HUES48 (cell line): ENCODE measurements around the gene GSTM5.
"Not testable (repeated sequence)": the region's sequence is repeated elsewhere in the genome, so short reads cannot be mapped to it uniquely, and the experiment has no call there.

Source experiments
- H3K27ac ChIP-seq: one replicate; pipeline ENCODE4 v1.7.0; 2013; ENCODE audit warnings: low read depth, low read length, inconsistent platforms
- H3K27me3 ChIP-seq: 2 replicates; pipeline ENCODE4 v1.6.1; 2013; ENCODE audit warnings: mild to moderate bottlenecking, low read length; ENCODE audit not compliant: control insufficient read depth, insufficient read depth
- H3K36me3 ChIP-seq: 2 replicates; pipeline ENCODE4 v1.6.1; 2013; ENCODE audit warnings: low read length; ENCODE audit not compliant: control insufficient read depth, insufficient read depth
- H3K4me1 ChIP-seq: 2 replicates; pipeline ENCODE4 v1.6.1; 2013; ENCODE audit warnings: mild to moderate bottlenecking, low read length; ENCODE audit not compliant: control insufficient read depth, insufficient read depth
- H3K4me3 ChIP-seq: 2 replicates; pipeline ENCODE4 v1.5.1; 2013; ENCODE audit warnings: mild to moderate bottlenecking, low read depth, low read length
- H3K9ac ChIP-seq: 2 replicates; pipeline ENCODE4 v1.6.1; 2013; ENCODE audit warnings: mild to moderate bottlenecking, low read depth, low read length, moderate library complexity
- H3K9me3 ChIP-seq: 2 replicates; pipeline ENCODE4 v1.6.1; 2013; ENCODE audit warnings: low read length; ENCODE audit not compliant: control insufficient read depth, insufficient read depth

The GSTM5 gene

DNA sequence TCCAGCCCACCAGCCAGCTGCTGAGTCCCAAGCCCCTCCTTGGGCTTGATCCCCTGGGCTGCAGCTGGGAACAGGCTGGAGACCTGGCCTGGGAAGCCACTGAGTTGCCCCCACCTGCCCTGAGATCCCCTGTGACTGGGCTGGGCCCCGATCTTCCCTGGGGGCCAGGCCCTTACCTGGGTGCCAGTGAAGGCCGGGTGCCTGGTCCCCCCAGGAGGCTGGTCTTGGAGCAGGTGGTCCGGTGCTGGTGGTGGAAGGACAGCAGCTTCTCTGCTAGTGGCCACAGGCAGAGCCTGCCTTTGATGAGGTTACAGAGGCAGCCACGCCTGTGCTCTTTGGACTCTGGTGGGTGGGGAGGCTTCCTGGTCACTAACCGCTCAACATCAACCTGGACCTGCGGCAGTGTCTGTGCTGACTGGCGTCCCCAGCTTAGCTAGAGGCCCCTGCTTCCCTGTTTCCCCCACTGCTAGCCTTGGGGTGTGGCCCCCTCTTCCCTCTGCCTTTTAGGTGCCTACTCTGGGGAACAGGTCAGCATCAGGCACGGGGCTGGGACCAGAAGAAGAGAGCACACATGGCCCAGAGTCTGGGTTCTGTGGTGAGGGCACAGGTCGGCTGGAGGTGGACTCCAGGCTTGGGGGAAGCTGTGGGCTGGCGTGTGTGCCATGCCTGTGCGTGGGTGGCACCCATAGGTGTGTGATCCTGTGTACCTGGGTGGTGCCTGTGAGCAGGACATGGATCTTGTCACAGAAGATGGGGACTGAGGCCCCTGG is 51.8 kb downstream of the GSTM5 start, which contains the start of gene EPS8L3:
Gene EPS8L3, minus strand, starts transcription at position 278 of the 770 bp plus-strand sequence. CDS start 2,174 bp downstream, outside the sequence.
- H3K4me3 ChIP-seq = no peak within 1 kb of the TSS
- no peaks in the 10 kb centered on the region for H3K36me3 ChIP-seq
- H3K27me3 ChIP-seq = no peaks in the 10 kb centered on the region
- no peaks in the 10 kb centered on the region for H3K4me1 ChIP-seq
- H3K9ac ChIP-seq = no peak within 1 kb of the TSS
- H3K9me3 ChIP-seq = no peaks in the 10 kb centered on the region
- H3K27ac ChIP-seq = no peak within 1 kb of the TSS

DNA sequence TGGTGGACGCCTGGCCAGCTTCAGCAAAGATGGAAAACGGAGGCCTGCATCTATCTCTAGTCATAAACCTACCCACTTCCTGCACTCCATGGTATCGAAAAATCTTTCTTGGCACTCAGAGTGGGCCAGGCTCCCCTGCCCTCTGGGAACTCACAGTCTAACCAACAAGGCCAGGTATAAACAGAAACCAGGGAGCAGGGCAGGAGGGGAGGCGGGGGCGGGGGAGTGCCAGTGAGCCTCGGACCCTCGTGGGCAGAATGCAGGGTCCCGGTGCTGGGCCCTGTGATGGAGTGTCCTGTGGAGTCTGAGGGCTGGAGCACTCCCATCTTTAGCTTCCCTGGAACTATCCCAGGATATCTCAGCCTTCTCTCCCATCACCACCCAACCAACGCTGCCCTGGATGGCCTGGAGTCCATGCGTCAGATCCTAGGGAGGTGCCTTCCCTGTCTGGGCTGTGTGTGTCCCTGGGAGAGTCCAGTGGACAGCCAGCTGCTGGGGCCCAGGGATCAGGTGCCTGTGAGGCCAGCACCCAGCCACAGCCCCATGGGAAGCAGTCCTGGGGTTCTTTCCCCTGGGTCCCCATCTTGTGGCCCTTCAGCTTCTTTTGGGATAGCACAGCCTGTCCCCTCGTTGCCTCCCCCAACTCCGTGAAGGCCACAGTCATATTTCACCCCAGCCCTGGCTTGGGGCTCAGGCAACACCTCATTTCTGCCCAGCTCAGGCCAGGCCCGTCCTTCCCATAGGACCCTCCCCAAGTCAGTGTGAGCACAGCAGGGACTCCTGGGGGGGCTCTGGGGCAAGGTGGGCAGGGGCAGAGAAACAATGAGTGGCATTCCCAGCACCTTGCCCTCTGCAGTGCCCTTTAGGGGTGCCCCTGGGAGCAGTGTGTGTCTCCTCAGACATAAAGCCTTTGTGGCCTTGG is 52.8 kb downstream of the GSTM5 start:
- H3K4me1 ChIP-seq = no peaks in the 10 kb centered on the region
- H3K9ac ChIP-seq = no peak overlapping the region
- H3K4me3 ChIP-seq = no peak overlapping the region
- no peak overlapping the region for H3K27ac ChIP-seq
- H3K27me3 ChIP-seq = no peaks in the 10 kb centered on the region
- no peaks in the 10 kb centered on the region for H3K9me3 ChIP-seq
- H3K36me3 ChIP-seq = no peaks in the 10 kb centered on the region

DNA sequence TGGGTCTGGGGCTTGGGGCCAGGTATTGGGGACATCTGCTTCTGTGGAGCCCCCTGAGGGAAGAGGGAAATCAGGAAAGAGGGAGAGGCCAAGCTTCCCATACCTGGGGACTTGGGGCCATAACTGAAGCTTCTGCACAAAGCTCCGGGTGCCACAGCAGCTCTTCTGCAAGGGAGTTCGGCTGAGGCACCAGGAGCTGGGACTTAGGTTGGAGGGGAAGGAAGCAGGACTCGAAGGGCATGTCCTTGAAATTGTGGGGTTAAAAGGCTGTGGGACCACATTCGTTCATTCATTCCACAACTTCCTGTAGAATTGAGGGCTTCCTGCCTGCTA is 53.4 kb downstream of the GSTM5 start:
- Histone ChIP-seq H3K27me3 (no peaks in the 10 kb centered on the region), H3K9ac (no peak overlapping the region), H3K36me3 (no peaks in the 10 kb centered on the region), H3K4me1 (no peaks in the 10 kb centered on the region), H3K27ac (no peak overlapping the region), H3K4me3 (no peak overlapping the region), H3K9me3 (no peaks in the 10 kb centered on the region)

DNA sequence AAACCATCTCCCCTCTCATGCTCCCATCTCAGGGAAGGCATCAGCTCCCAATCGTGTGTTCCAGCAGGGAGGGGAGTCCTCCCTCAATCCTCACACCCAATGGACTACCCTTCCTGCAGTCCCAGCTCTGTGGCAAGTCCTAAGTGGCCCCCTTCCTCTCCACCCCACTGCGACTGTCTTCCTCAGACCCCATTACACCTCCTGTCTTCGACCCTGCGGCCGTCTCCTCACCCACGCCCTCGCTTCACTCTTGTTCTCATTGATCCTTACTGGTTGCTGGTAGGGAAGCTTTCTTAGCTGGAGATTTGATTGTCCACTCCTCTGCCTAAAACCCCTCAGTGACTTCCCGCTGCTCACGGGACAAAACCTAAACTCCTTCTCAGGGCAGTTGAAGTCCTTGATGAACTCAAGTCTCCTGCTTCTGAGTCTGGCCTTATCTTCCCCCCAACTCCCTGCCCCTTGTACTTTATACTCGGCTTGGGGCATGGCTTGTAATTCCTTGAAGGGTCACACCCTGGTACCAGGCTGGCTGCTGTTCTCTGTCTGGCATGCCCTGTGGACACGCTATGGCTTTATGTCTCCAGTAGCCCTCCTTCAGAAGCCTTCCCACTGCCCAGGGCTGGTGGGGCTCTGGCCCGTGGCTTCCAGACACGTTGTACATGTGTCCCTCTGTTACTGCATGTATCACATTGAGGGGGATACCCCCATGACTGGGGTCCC is 54.0 kb downstream of the GSTM5 start:
- no peak overlapping the region for H3K4me3 ChIP-seq
- no peak overlapping the region for H3K27ac ChIP-seq
- H3K9ac ChIP-seq = no peak overlapping the region
- H3K27me3 ChIP-seq = no peaks in the 10 kb centered on the region
- no peaks in the 10 kb centered on the region for H3K9me3 ChIP-seq
- no peaks in the 10 kb centered on the region for H3K36me3 ChIP-seq
- H3K4me1 ChIP-seq = no peaks in the 10 kb centered on the region

DNA sequence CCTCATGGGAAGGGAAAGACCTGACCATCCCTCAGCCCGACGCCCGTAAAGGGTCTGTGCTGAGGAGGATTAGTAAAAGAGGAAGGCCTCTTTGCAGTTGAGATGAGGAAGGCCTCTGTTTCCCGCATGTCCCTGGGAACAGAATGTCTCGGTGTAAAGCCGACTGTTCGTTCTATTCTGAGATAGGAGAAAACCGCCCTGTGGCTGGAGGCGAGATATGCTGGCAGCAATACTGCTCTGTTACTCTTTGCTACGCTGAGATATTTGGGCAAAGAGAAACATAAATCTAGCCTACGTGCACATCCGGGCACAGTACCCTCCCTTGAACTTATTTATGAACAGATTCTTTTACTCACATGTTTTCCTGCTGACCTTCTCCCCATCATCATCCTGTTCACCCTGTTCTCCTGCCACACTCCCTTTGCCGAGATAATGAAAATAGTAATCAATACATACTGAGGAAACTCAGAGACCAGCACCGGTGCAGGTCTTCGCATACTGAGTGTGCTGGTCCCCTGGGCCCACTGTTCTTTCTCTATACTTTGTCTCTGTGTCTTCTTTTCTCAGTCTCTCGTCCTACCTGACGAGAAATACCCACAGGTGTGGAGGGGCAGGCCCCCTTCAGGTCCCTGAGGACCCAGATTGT is 55.1 kb downstream of the GSTM5 start:
- not testable (repeated sequence) for H3K9me3 ChIP-seq, H3K27ac ChIP-seq, H3K4me1 ChIP-seq, H3K27me3 ChIP-seq, H3K9ac ChIP-seq, H3K36me3 ChIP-seq, H3K4me3 ChIP-seq
